Measurements from ENCODE around the gene SEMA6A.
"Not testable (repeated sequence)": the region's sequence is repeated elsewhere in the genome, so short reads cannot be mapped to it uniquely, and the experiment has no call there.

The SEMA6A gene

DNA sequence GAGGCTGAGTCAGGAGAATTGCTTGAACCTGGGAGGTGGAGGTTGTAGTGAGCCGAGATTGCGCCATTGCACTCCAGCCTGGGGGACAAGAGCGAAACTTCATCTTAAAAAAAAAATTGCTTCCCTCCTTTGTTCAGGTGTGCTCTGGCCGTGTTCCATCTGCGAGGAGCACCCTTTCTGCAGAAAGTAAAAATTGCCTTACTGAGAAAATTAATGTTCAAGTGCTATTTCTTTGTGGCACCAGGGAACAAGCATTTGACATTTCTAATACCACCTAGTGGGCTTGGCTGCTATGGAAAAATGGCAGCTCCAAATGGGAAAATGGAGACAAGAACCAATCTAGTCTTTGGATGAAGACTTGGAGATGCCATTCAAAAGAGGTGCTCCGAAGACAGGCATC lies 29.2 kb downstream of the SEMA6A start:
- DNase-seq = not testable (repeated sequence)

DNA sequence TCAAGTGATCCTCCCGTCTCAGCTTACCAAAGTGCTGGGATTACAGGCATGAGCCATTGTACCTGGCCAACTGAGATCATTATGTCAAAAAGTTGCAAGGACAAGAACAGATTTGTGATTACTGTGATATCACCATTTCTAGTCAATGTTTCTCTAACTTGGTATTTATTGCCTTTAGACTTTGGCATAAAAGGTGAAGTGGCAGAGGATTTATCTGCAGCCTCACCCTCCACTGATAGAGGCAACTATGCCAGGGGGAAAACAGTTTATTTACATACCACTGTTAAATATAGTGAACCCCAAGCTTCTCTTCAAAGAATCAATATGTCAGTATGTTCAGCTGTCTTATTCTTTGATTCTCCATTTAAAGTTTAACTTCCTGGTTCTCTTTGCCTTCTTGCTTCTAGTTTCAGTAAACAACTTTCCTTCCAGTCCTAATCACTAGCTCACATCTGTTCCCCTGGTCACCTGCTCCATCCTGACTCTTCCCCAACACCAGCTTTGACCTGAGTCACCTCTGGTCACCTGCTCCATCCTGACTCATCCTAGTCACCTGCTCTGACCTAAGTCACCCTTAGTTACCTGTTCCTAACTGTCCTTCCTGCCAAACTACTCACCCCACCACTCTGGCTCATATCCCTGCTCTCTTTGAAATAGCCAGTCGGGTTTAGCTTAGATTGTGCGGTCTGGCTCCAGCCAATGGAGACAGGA lies 29.9 kb downstream of the SEMA6A start:
- no peak for DNase-seq

DNA sequence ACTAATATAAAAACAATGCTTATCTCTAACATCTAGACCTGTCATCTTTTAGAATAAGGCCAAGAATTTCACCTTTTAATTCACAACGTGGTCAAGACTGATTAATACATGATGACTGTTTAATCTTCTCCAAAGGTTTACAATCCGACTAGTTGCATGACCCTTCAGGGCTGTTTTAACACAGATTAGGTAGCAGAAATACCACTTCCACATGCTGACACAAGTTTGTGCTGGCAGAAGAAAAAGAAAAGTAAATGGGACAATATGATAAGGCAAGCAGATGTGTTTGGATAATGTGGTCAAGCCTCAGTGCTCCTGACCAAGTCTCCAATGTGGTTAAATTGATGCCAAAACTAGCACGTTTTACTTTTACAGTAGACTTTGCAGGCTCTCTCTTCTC lies 31.1 kb downstream of the SEMA6A start:
- DNase-seq = no peak

DNA sequence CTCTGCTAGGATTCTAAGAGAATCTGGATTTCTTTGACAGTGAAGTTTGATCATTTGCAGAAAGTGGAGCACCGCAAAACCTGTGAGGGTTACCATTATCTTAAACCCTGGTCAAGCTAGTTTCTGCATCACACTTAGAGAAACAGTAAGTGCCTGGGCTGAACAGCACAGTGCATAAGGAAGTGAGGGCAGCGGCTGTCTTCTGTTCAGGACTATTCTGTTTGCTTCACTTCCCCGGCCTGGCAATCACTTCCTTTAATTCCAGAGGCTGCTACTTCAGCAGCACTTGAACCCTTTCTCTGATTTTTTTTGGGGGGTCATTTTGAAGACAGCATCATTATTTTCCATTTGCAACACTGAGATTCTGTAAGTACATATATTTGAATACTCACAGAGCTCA lies 32.0 kb downstream of the SEMA6A start:
- no peak for DNase-seq

DNA sequence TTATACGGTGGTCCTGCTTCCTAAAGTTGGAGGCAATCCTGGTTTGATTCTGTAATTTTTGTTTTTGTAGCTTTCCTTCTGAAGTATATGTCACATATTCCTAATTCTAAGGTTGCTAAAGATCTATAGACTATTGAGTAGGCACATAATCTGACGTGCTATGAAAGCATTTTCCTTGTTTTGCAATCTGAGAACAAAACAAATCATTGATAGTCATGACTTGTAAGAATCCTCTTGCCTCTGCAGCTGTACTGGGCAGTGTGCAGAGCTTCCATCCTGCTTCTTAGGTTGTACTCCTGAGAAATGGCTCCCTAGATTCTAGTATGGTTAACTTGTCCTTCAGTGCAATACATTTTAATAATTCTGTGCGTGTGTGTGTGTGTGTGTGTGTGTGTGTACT lies 35.4 kb downstream of the SEMA6A start:
- DNase-seq = no peak

DNA sequence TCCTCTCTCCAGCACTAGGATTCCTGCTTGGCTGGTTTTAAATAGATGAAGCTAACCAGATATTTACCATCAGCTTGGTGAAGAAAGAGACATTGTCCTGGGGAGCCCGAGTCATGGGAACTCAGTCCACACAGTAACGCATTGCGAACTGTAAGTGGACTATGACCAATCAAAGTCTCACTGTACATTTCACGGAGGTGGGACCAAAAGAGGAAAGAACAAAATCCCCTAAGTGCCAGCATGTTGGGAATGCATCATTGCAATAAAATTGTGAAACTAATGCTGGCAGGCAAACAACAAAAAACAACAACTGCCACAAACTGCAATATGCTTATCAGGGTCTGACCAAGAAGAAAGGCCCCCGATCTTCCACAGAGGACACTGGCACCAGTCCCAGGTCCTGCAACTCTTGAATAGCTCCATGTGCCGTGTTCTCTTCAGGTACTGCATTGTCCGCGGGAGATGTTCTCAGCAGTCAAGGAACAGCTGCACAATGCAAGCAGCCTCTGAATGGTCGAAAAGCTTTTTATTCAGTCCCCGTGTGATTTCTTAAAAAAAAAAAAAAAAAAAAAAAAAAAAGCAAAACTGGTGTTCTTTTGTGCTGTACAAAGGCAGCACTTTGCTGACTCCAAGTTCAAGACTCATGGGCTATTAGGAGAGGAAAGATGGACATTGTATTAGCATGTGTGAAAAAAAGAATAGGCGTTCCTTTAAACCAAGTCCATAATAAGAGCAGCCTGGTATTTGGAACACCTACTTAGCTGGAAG lies 38.1 kb downstream of the SEMA6A start:
- DNase-seq = no peak

DNA sequence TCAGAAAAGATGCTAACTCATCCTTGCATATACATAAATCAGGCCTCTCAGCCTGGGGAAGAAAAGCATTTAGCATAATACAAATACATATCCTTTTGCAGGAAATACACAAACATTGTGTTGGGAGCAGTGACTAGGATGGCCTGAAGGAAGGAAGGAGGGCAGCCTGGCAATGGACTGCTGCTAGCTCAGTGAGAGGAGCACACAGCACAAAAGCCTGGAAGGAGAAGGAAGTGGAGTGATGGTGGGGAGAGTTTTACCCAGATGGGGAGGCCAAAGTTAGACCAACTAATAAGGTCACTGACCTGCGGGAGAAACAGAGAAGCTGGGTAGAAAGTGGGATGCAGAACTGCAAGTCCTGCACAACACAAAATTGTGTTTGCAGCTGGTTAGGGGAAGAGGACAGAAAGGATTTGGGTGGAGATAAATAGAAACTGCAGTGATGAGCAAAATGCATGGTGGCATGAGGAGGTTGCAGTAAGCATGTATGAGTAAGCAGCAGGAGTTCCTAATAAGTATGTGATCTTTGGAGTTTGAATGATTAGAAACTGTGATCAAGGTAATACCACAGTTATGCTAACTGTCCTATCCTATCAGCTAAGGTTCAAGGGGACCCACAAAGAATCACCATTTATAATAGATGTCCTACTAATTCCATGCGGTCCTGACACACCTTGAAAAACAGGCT lies 39.5 kb downstream of the SEMA6A start:
- DNase-seq = no peak

DNA sequence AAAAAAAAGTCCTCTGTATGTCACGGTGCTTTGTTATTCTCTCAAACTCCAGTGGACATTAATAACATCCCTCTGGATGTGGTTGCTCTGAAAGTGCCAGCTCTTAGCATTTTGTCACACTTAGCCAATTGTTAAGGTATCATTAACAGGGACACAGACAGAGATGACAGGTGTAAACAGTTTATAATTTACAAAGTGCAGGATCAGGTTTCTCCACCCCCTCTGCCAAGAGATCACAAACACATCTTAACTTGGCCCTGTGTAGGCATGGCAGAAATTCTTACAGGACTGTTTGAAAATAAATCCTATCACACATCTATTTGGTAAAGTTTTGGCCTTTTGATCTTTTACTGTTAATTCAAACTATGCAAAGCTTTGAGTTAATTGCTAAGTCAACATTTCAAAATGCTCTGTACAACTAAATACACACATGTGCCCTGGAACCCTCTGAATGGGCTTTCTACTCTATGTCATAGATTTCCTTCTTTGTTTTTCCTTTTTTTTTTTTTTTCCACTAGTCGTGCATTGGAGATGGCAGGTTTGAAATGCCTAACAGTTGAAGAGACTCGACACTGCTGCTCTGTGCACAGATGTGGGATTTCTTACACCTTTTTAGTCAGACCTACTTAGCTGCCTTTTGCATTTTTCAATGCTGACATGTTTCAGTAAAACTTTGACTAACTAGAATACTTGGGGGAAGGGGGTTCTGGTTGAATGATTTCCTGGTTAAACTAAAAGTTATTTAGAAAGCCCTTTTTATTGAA lies 41.7 kb downstream of the SEMA6A start:
- DNase-seq = no peak

DNA sequence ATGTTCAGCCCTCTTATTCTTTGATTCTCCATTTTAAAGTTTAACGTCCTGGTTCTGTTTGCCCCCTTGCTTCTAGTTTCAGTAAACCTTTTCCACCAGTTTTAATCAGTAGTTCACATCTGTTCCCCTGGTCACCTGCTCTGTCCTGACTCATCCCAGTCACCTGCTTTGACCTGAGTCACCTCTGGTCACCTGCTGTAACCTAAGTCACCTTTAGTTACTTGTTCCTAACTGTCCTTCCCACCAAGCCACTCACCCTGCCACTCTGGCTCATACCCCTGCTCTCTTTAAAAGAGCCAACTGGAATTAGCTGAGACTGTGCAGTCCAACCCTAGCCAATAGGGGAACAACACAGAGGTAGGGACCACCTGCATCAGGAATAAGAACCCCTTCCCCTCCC lies 43.0 kb downstream of the SEMA6A start:
- no peak for DNase-seq

DNA sequence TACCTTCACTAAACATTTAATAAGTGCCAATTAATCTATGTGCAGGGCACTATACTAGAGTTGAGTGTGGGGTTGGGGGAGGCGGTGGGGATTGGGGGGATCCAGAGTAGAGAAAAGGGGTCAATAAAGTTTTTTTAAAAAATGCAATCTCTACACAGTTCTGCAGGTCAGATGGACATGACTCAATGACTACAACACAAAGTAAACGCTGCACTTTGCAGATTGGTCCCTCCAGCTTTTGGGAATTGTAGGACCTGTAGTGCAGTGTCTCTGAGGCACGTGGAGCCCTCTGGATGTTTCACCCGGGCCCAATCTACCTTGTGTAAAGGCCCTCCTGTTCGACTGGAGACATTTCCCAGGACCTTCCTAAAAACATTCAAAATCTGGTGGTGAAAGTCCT lies 43.5 kb downstream of the SEMA6A start:
- no peak for DNase-seq

DNA sequence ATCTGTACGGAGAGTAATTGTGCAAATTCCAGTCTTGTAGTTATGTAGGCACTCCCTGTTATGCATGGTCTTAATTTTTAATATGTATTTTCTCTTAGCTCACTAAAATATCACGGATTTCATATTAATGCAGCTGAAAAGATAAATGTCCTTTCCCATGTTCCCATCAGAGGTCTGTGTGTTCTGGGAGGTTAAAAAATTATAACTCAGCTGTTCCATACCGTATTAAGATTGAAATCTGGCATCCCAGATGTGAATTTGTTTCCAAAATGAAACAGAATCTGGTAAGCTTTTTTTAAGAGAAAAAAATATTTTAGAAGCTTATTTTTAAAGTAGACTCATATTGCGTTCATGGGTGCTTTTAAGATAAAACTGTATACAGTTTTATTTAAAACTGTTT lies 44.3 kb downstream of the SEMA6A start:
- no peak for DNase-seq

DNA sequence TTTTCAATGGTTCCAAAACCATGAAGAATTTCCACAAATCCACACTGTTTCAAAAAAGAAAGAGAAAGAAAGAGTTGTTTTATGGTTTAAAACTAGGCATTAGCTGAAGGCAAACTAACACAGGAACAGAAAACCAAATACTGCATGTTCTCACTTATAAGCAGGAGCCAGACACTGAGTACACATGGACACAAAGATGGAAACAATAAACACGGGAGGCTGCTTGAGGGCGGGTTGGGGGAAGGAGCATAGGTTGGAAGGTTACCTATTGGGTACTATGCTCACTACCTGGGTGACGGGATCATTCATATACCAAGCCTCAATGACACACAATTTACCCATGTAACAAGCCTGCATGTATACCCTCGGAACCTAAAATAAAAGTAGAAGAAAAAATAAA lies 45.0 kb downstream of the SEMA6A start:
- DNase-seq = no peak

DNA sequence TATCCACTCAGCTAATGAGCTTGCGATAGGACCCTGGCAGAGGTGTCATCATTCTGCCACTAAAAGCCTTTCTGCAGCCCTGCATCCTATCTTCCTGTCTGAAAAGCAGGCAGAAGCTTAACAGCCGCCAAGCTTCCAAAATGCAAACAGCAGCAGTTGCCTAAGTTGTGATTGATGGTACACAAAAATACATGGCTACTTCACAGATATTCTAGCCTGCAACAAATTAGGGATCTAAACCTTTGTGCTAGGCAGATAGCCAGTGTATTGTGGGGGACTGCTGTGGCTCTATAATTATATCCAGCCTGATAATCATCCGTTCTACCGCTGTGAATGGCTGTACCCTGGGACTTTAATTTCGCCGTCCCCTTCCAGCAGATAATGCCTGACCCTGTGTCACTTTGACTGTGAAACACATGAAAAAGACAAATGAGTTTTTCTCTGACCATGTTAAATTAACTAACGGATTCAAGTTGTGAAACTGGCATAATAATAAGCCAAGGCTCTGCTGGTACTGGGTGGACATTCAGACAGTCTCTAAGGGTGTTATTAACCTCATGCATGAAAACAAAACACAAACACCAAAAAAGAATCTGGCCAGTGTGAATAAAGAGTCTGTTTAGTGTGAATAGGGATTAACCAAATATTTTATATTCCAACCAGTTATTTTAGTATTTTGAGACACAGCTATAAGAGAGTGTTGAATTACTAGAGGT lies 45.9 kb downstream of the SEMA6A start:
- DNase-seq = no peak

DNA sequence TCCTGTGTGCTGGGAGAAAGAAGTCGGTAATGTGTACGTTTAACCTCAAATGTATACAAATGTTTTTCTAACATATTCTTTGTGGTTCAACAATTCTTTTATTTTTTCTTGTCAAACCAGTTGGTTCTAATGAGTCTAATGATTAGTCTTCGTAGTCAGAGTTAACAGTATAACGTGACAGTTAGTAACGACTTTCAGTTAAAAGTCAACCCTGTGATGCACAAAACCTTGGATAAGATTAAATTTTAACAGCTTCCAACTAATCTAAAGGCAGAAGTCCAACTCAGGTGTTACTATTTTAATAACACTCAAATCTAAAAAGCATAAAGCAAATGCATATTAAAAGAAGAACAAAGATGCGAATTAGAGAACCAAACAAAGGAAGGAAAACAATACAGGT lies 47.0 kb downstream of the SEMA6A start:
- DNase-seq = no peak

DNA sequence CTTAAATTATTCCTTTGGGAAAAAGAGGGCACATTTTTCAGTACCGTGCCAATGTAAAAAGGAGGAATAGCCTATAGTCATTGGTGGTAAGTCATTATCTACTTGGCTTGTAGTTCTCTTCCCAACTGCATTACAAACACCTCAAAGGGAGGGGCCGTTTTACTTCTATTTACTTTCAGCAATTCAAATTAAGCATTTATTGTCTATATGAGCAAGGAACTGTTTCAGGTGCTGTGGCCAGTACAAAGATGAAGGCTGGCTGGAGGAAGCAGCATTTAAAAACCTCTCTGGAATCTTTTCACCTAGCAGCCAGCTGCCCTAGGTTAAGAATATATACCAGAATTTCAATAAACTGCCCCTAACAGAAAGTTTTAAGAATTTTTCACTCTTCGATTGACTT lies 48.9 kb downstream of the SEMA6A start:
- no peak for DNase-seq

DNA sequence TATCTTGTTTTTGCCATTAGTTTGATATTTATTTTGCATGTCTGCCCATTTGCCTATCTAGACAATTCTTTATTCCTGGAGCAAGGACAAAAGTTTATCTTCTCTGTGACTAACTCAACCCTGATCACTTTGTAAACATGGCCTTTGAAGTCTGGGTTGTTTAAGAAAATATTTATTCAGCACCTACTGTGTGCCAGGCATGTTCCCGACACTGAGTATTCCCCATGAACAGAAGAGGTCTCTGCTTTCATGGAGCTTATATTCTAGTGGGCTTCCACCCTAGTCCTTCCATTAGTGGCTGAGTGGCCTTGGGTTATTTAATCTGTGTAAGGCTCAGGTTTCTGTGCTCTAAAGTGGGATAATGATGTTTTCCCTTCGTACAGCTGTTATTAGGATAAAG lies 49.7 kb downstream of the SEMA6A start:
- DNase-seq = no peak

DNA sequence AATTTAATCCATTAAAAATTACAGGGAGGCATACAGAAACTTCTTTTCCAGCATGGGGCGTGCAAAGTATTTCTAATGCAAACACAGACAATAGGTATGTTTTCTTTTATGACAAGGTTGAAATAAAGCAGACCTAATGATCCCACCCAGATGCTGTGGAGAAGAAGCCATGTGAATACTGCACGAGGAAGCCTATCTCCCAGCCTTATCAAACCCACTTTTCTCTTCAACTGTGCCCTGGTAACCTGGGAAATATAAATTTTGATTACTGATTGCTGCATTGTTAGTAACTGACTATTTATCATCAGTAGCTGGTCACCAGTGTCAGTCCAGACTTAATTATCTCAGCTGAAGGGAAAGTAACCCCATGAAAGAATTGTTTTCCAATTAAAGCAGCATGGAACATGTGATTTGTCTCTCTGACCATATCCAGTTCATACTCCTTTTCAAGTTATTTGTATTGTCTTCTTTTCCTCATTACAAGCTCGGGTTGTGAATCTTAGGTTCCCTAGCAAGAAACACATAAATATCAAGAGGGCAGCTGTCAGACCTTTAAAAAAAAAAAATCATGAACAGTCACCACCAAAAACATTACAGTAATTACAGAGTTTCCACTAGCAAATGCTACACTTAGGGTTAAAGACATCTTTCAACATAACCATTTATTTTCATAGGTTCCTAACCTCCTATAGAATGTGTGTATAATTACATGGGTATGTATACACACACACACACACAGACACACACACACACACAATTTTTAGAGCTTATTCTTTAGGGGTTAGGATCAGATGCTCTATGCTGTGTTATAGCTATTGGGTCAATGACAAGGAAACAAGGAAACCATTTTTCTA lies 50.3 kb downstream of the SEMA6A start:
- DNase-seq = no peak

DNA sequence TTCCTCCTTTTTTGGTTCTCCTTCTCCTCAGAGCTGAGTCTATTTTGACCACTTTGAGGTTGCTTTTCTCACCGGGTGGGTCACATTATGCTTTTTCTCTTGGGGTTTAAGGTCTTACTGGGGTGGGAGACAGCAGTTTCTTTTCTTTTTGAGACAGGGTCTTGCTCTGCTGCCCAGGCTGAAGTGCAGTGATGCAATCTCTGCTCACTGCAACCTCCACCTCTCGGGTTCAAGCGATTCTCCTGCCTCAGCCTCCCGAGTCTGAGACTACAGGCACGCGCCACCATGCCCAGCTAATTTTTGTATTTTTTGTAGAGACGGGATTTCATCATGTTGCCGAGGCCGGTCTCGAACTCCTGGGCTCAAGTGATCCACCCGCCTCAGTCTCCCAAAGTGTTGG lies 51.4 kb downstream of the SEMA6A start:
- not testable (repeated sequence) for DNase-seq

DNA sequence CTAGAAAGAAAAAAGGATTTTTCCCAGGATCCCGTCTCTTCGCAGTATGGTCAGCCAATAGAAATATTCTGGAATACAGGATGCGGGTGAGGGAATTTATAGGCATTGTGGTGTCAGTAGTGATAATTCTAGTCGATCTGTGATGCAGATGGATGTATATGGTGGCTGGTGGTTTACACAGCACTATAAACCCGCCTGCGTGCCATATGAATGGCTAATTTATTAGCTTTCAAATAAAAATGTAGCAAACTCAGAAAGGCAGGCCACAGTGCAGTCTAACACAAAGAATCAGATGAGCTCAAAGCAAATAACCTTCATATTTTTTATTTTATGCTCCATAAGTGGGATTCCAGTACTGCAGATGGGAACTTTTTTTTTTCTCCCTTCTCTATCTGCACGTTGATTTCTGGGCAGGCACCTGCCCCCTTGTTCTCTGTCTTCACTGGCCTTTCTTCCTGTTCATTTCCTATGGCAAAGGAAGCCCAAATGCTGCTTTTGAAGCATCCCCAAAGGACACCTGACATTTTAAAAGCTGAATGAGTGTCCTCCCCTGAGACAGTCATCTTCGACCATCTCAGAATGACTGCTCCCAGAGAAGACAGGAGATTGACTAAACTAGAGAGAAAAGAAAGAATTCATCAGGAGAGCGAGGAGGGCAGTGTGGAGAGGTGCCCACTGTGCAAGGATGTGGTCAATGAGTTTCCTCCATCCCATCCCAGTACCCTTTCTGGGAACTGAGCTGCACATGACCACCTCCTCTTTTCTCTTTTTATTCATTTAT lies 52.1 kb downstream of the SEMA6A start:
- DNase-seq = no peak

DNA sequence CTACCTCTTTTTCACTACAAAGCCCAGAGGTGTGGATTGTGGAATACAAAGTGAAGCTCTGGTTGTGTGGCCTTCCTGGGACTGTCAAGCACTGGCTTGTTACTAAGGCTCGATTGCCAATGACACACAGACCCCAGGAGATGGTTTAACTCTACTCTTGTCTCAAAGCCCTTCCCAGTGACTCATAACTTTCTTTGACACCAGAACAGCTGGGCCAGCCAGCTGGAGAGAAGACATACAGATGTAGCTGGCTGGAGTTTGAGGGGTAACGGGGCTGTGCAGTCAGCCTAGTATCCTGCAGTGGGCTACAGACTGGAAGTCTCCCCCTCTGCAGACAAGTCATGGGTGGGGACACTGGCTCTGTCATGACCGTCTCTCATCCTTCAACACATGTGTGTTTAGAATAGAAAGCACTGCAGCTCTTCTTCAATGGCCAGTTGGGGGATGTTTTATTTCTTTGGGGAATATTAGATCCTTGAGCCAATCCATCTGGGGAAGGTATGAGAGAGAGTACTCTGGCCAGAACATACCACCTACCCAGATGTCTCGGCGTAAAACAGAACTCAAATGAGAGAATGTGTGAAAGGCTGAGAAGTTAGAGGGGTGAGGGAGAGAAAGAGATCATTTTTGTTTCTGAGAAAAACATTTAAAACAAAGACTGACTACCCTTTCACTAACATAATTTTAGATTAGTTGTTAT lies 53.3 kb downstream of the SEMA6A start:
- no peak for DNase-seq
